HepG2 (cell line): Measurements from ENCODE around the gene FGL2. TPM values are rescaled to one million over a fixed set of nuclear protein-coding genes. Genes with fewer than 3 reads are reported as not detected.

ENCODE experiments used
- AGO1 ChIP-seq: fragments of 200-400 bp; formaldehyde crosslinking; IDR thresholded peaks from 2 replicates; pipeline ENCODE4 v1.6.1; 2017; ENCODE audit warnings: mild to moderate bottlenecking, low read depth, low read length, moderate library complexity; ENCODE audit not compliant: poor library complexity, severe bottlenecking
- ATF1 ChIP-seq: IDR thresholded peaks from 2 replicates; pipeline ENCODE4 v1.6.1; 2016; ENCODE audit warnings: mild to moderate bottlenecking, control low read depth
- DDIT3 ChIP-seq: sonication (generic); formaldehyde crosslinking; IDR thresholded peaks from 2 replicates; pipeline ENCODE4 v1.4.0; 2020; ENCODE audit warnings: mild to moderate bottlenecking, missing genetic modification reagents
- DZIP1 ChIP-seq: sonication (generic); formaldehyde crosslinking; IDR thresholded peaks from 2 replicates; pipeline ENCODE4 v1.5.0; 2020; ENCODE audit warnings: mild to moderate bottlenecking, missing genetic modification reagents
- ESRRA ChIP-seq: sonication (generic); formaldehyde crosslinking; IDR thresholded peaks from 2 replicates; pipeline ENCODE4 v1.5.1; 2020; ENCODE audit warnings: mild to moderate bottlenecking, low read depth, missing genetic modification reagents
- FOXJ3 ChIP-seq: sonication (generic); formaldehyde crosslinking; IDR thresholded peaks from 2 replicates; pipeline ENCODE4 v1.4.0; 2020; ENCODE audit warnings: missing genetic modification reagents, mild to moderate bottlenecking, borderline replicate concordance
- GLMP ChIP-seq: sonication (generic); formaldehyde crosslinking; IDR thresholded peaks from 2 replicates; pipeline ENCODE4 v1.9.0; 2021; ENCODE audit warnings: missing genetic modification reagents, mild to moderate bottlenecking, borderline replicate concordance
- GZF1 ChIP-seq: sonication (generic); formaldehyde crosslinking; IDR thresholded peaks from 2 replicates; pipeline ENCODE4 v1.5.1; 2020; ENCODE audit warnings: mild to moderate bottlenecking, missing genetic modification reagents
- MED13 ChIP-seq: sonication (generic); formaldehyde crosslinking; IDR thresholded peaks from 2 replicates; pipeline ENCODE4 v1.5.0; 2020; ENCODE audit warnings: missing genetic modification reagents
- MXD3 ChIP-seq: IDR thresholded peaks from 2 replicates; pipeline ENCODE4 v1.6.1; 2016; ENCODE audit warnings: mild to moderate bottlenecking, missing biosample characterization, missing genetic modification reagents
- SKI ChIP-seq: fragments of 450-650 bp; IDR thresholded peaks from one replicate; pipeline ENCODE4 v1.6.1; 2018; ENCODE audit warnings: mild to moderate bottlenecking; ENCODE audit not compliant: partially characterized antibody
- THRA ChIP-seq: sonication (generic); formaldehyde crosslinking; IDR thresholded peaks from 2 replicates; pipeline ENCODE4 v1.4.0; 2020; ENCODE audit warnings: missing genetic modification reagents, borderline replicate concordance
- TRAFD1 ChIP-seq: sonication (generic); formaldehyde crosslinking; IDR thresholded peaks from 2 replicates; pipeline ENCODE4 v1.5.1; 2020; ENCODE audit warnings: missing genetic modification reagents, mild to moderate bottlenecking, borderline replicate concordance
- ZBTB14 ChIP-seq: sonication (generic); formaldehyde crosslinking; IDR thresholded peaks from 2 replicates; pipeline ENCODE4 v1.4.0; 2020; ENCODE audit warnings: missing genetic modification reagents
- ZNF10 ChIP-seq: sonication (generic); formaldehyde crosslinking; IDR thresholded peaks from 2 replicates; pipeline ENCODE4 v1.4.0; 2020; ENCODE audit warnings: mild to moderate bottlenecking, low read depth, missing genetic modification reagents, borderline replicate concordance
- ZNF782 ChIP-seq: sonication (generic); formaldehyde crosslinking; IDR thresholded peaks from 2 replicates; pipeline ENCODE4 v1.4.0; 2020; ENCODE audit warnings: missing genetic modification reagents, mild to moderate bottlenecking, borderline replicate concordance
- ZNF839 ChIP-seq: sonication (generic); formaldehyde crosslinking; IDR thresholded peaks from 2 replicates; pipeline ENCODE4 v1.4.0; 2020; ENCODE audit warnings: missing genetic modification reagents, mild to moderate bottlenecking, borderline replicate concordance
- polyA plus RNA-seq, 8 experiments: library from polyadenylated mRNA; depleted of rRNA in 3 of 8; stranded (reverse) in 7 of 8; unstranded in 1 of 8; fragments of >200 nt; fragmentation: Illumina TruSeq in 4 of 8; extraction: Trizol in 4 of 8; gene quantifications; 2 replicates each; pipeline versions ENCODE4 v1.2.1 to v1.2.3, GENCODE V29; 2011 to 2016; ENCODE audit warnings: low read depth in 4 of 8, missing spikeins in 1 of 8, mixed read lengths in 1 of 8; ENCODE audit not compliant: insufficient read depth in 1 of 8
- total RNA-seq, 5 experiments: library from RNA; depleted of rRNA; stranded (reverse); fragments of >200 nt; fragmentation: Illumina TruSeq; extraction: Trizol; gene quantifications; 2 replicates each; pipeline ENCODE4 v1.2.3, GENCODE V29; 2016; ENCODE audit warnings: low read depth in 1 of 5

FGL2 gene
- total and polyA plus RNA-seq, 2 of the 13 experiments (the other 11 are each of a cell fraction or from before 2014, with no cell fraction given), result 0.04 to 0.15 TPM

- TF ChIP-seq DDIT3 (CRISPR knock-in tag) (no peak), ATF1 (no peak), GLMP (CRISPR knock-in tag) (no peak), SKI (peak; percentile 97), ZNF839 (CRISPR knock-in tag) (no peak), THRA (peak; percentile 100), GZF1 (CRISPR knock-in tag) (0 out of 2 replicates have a peak, but pooled peaks have one; percentile 43), ESRRA (CRISPR knock-in tag) (peak; percentile 67; the same call in 1 of the 2 replicates), ZBTB14 (CRISPR knock-in tag) (no peak), AGO1 (no peak), TRAFD1 (no peak), MXD3 (CRISPR knock-in tag) (no peak; the same call in 1 of the 2 replicates), ZNF782 (CRISPR knock-in tag) (no peak), ZNF10 (CRISPR knock-in tag) (no peak), DZIP1 (CRISPR knock-in tag) (no peak), FOXJ3 (CRISPR knock-in tag) (peak; percentile 15; the same call in 1 of the 2 replicates), MED13 (CRISPR knock-in tag) (no peak)
Observed at GRCh38 chr7:77245015-77245755, 45.6 kb upstream of the FGL2 start (continued).
